Endothelial cell of umbilical vein (primary cell): ENCODE results near the gene SHFL. TPM values are rescaled to one million over a fixed set of nuclear protein-coding genes. Genes with fewer than 3 reads are reported as not detected.

Experiments
- BruUV-seq: library from RNA; stranded (reverse); fragments of 400-500 nt; replicated peaks from 2 replicates; lab custom pipeline; 2021; lab: Mats Ljungman, UMichigan
- CTCF ChIA-PET: fragments of 300-600, 350-600 bp; sonication (Branson Sonifier 250); formaldehyde crosslinking; loops from one replicate; lab custom pipeline; 2021; ENCODE audit warnings: antibody characterized with exemption, inconsistent platforms; lab: Charles Lee
- POLR2A ChIA-PET: fragments of 300-600, 350-600 bp; sonication (Branson Sonifier 250); formaldehyde crosslinking; loops from one replicate; lab custom pipeline; 2021; ENCODE audit warnings: antibody characterized with exemption, inconsistent platforms; lab: Charles Lee
- DNase-seq: peaks from one replicate; pipeline ENCODE4 v3.0.0-alpha.2; 2011; ENCODE audit warnings: low read depth, low spot score
- FAIRE-seq: peaks from 2 replicates; lab custom pipeline; 2011; peaks lifted over from hg19 to GRCh38; lab: Jason Lieb, UNC
- H2AFZ ChIP-seq: 2 replicates; pipeline ENCODE4 v1.6.0; 2012; ENCODE audit warnings: low read depth, low read length, control low read depth, inconsistent platforms
- H3K27ac ChIP-seq: 2 replicates; pipeline ENCODE4 v1.5.1; 2011; ENCODE audit warnings: low read depth, mild to moderate bottlenecking, control low read depth, low read length, moderate library complexity; ENCODE audit not compliant: insufficient read depth
- H3K27me3 ChIP-seq, 2 experiments: 2 replicates each; pipeline versions ENCODE4 v1.6.0 to v1.6.1; 2011; ENCODE audit warnings: low read length in 2 of 2, mixed read lengths in 1 of 2; ENCODE audit not compliant: control insufficient read depth in 2 of 2, insufficient read depth in 2 of 2
- H3K36me3 ChIP-seq, 2 experiments: 2 replicates in 1 of 2; 3 replicates in 1 of 2; pipeline ENCODE4 v1.5.1; 2011; ENCODE audit warnings: low read length in 2 of 2, mild to moderate bottlenecking in 1 of 2, moderate library complexity in 1 of 2; ENCODE audit not compliant: control insufficient read depth in 2 of 2, insufficient read depth in 2 of 2; ENCODE audit errors: extremely low read depth in 1 of 2
- H3K4me1 ChIP-seq: 3 replicates; pipeline ENCODE4 v1.5.1; 2011; ENCODE audit warnings: mild to moderate bottlenecking, low read length; ENCODE audit not compliant: control insufficient read depth, insufficient read depth; ENCODE audit errors: extremely low read depth
- H3K4me2 ChIP-seq: 2 replicates; pipeline ENCODE4 v1.6.1; 2011; ENCODE audit warnings: low read length, control low read depth, mixed read lengths; ENCODE audit not compliant: insufficient read depth
- H3K4me3 ChIP-seq, 3 experiments: fragments of 200-600 bp in 1 of 3; sonication (generic), shearing (Covaris generic) in 1 of 3; replicated peaks in 1 of 3; 2 replicates each; pipeline ENCODE4 v1.5.1; 2011 to 2016; ENCODE audit warnings: control low read depth in 3 of 3, low read length in 3 of 3, mild to moderate bottlenecking in 2 of 3, inconsistent platforms in 1 of 3, low read depth in 1 of 3, moderate library complexity in 1 of 3; ENCODE audit not compliant: insufficient read depth in 1 of 3
- H3K79me2 ChIP-seq: 2 replicates; pipeline ENCODE4 v1.6.0; 2012; ENCODE audit warnings: low read length, inconsistent platforms; ENCODE audit not compliant: control insufficient read depth, insufficient read depth
- H3K9ac ChIP-seq: replicated peaks from 2 replicates; pipeline ENCODE3; 2011; ENCODE audit warnings: low read length, control low read depth; ENCODE audit not compliant: insufficient read depth; ENCODE audit errors: extremely low read depth
- H3K9me1 ChIP-seq: replicated peaks from 3 replicates; pipeline ENCODE4 v1.6.0; 2011; ENCODE audit warnings: mild to moderate bottlenecking, low read length; ENCODE audit not compliant: control insufficient read depth, insufficient read depth; ENCODE audit errors: extremely low read depth
- H3K9me3 ChIP-seq: replicated peaks from 2 replicates; pipeline ENCODE4 v1.5.1; 2012; ENCODE audit warnings: low read length, inconsistent platforms; ENCODE audit not compliant: control insufficient read depth, insufficient read depth
- H4K20me1 ChIP-seq: replicated peaks from 2 replicates; pipeline ENCODE3; 2011; ENCODE audit warnings: mild to moderate bottlenecking, low read length; ENCODE audit not compliant: control insufficient read depth, insufficient read depth; ENCODE audit errors: extremely low read depth
- EZH2 ChIP-seq: IDR thresholded peaks from 2 replicates; pipeline ENCODE4 v1.6.1; 2012; ENCODE audit warnings: borderline replicate concordance, low read depth, mild to moderate bottlenecking, moderate library complexity, low read length, inconsistent platforms; ENCODE audit not compliant: severe bottlenecking
- FOS ChIP-seq: IDR thresholded peaks from 2 replicates; pipeline ENCODE4 v1.6.1; 2011; ENCODE audit warnings: mild to moderate bottlenecking, low read length, moderate library complexity, borderline replicate concordance; ENCODE audit not compliant: insufficient read depth
- GATA2 ChIP-seq: IDR thresholded peaks from 2 replicates; pipeline ENCODE4 v1.7.0; 2011; ENCODE audit warnings: low read depth, mild to moderate bottlenecking, moderate library complexity, mixed read lengths, low read length; ENCODE audit not compliant: insufficient read length, insufficient read depth
- JUN ChIP-seq: IDR thresholded peaks from 2 replicates; pipeline ENCODE4 v1.6.1; 2011; ENCODE audit warnings: borderline replicate concordance, low read depth; ENCODE audit not compliant: insufficient read length, insufficient read depth
- MYC ChIP-seq: IDR thresholded peaks from one replicate; pipeline ENCODE4 v1.6.1; 2011; ENCODE audit warnings: mild to moderate bottlenecking, low read depth, low read length
- POLR2A ChIP-seq: IDR thresholded peaks from 2 replicates; pipeline ENCODE4 v1.6.1; 2012; ENCODE audit warnings: low read depth, mild to moderate bottlenecking, control low read depth, low read length
- POLR2AphosphoS5 ChIP-seq: IDR thresholded peaks from 2 replicates; pipeline ENCODE4 v1.6.1; 2012; ENCODE audit warnings: low read depth, mild to moderate bottlenecking, control low read depth, low read length, moderate library complexity; ENCODE audit not compliant: insufficient read depth
- dilution Hi-C: fragments of 300-500 bp; cut with MboI; formaldehyde crosslinking; loops from one replicate; pipeline ENCODE4 v1.15.0; 2019; ENCODE audit warnings: low sequenced_read_pairs; ENCODE audit not compliant: extremely low pct_ligation_motif_present
- intact Hi-C: fragments of 100-400 bp; cut with micrococcal nuclease; formaldehyde crosslinking; loops from one replicate; pipeline ENCODE4 v1.10.0; 2022
- polyA plus RNA-seq, 4 experiments: library from polyadenylated mRNA; depleted of rRNA in 3 of 4; stranded (reverse) in 3 of 4; unstranded in 1 of 4; fragments of >200 nt; gene quantifications; 2 replicates each; pipeline versions ENCODE4 v1.2.1 to v1.2.3, GENCODE V29; 2011 to 2012; ENCODE audit warnings: missing spikeins in 1 of 4
- total RNA-seq: library from RNA; stranded (reverse); gene quantifications from 2 replicates; pipeline ENCODE4 v1.2.3, GENCODE V29; 2021
- TF ChIP-seq, protein P1 (sequence below): IDR thresholded peaks from 2 replicates; pipeline ENCODE4 v1.6.1; 2011; ENCODE audit not compliant: insufficient read depth, insufficient read length
- TF ChIP-seq, protein P2 (sequence below), 2 donors: IDR thresholded peaks; 1 replicate in 1 of 2; 2 replicates in 1 of 2; pipeline ENCODE4 v1.5.1; 2011; ENCODE audit warnings: low read length in 2 of 2, mild to moderate bottlenecking in 2 of 2, moderate library complexity in 2 of 2, control low read depth in 1 of 2, inconsistent platforms in 1 of 2, low read depth in 1 of 2; ENCODE audit not compliant: insufficient read depth in 1 of 2; ENCODE audit errors: extremely low read depth in 1 of 2

SHFL gene
- total and polyA plus RNA-seq, 2 donors (not counting 3 experiments of a cell fraction or from before 2014, with no cell fraction given), result 34.4 to 36.9 TPM

DNA sequence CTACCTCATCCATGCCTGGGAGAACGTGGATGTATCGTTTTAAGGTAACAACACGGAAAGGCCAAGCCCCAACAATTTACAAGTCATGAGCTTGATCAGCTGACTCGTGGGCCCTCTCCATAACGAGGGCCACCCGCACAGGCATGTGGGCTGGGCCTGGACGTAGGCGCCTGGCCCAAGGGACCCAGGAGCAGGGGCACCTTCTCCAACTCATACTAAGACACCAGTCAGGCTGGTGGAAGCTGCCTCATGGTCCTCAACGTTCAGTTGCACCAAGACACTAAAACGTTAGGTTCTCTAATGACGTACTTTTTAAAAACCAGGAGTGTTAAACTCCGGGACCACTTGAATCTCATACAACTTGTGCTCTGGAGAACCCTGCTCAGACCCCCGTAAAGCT, 55.4 kb downstream of the SHFL start:
- no TSS peak for BruUV-seq
- Histone ChIP-seq H3K79me2 (no peaks in the 10 kb centered on the region), H3K4me3 (no peak overlapping the region), H3K9ac (no peak overlapping the region), H3K9me3 (no peaks in the 10 kb centered on the region), H3K4me1 (no peaks in the 10 kb centered on the region), H2AFZ (no peak overlapping the region), H4K20me1 (no peaks in the 10 kb centered on the region), H3K27me3 (no peaks in the 10 kb centered on the region), H3K27ac (no peak overlapping the region), H3K36me3 (peaks cover 20 to 66% of the 10 kb centered on the region in 2 experiments), H3K9me1 (no peaks in the 10 kb centered on the region), H3K4me2 (no peak overlapping the region)
- ChIA-PET POLR2A (no interaction called here), CTCF (interaction anchor here (0.5 to 2.4 kb wide), 2 partner anchors 42 to 109 kb away, joined by 3 to 6 read pairs; no protein-coding TSS in a partner anchor)
- no peak for DNase-seq
- TF ChIP-seq, protein P1, sequence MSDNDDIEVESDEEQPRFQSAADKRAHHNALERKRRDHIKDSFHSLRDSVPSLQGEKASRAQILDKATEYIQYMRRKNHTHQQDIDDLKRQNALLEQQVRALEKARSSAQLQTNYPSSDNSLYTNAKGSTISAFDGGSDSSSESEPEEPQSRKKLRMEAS, result no peak
- TF ChIP-seq FOS, result no peak
- TF ChIP-seq JUN, result no peak
- TF ChIP-seq MYC, result no peak
- TF ChIP-seq, protein P2, sequence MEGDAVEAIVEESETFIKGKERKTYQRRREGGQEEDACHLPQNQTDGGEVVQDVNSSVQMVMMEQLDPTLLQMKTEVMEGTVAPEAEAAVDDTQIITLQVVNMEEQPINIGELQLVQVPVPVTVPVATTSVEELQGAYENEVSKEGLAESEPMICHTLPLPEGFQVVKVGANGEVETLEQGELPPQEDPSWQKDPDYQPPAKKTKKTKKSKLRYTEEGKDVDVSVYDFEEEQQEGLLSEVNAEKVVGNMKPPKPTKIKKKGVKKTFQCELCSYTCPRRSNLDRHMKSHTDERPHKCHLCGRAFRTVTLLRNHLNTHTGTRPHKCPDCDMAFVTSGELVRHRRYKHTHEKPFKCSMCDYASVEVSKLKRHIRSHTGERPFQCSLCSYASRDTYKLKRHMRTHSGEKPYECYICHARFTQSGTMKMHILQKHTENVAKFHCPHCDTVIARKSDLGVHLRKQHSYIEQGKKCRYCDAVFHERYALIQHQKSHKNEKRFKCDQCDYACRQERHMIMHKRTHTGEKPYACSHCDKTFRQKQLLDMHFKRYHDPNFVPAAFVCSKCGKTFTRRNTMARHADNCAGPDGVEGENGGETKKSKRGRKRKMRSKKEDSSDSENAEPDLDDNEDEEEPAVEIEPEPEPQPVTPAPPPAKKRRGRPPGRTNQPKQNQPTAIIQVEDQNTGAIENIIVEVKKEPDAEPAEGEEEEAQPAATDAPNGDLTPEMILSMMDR (IDR thresholded peaks at IDR 0.05; ENCODE audit: extremely low read depth in 1 of 2, insufficient read depth in 1 of 2, low read depth in 1 of 2, low read length in 2 of 2), result no peak
- no peak for TF ChIP-seq POLR2A
- no peak for TF ChIP-seq POLR2AphosphoS5
- no peak for TF ChIP-seq EZH2
- TF ChIP-seq GATA2, result no peak
- intact Hi-C loops (no loop called here), dilution Hi-C loops (no loop called here)
- FAIRE-seq, result no peak
